ENCODE data around the gene DPYSL4.

Gene DPYSL4

GRCh38 chr10:132185601-132186487 lies 904 bp upstream of the DPYSL4 start:
- H3K4me3 ChIP-seq (ENCODE audit: low read length) = no peak overlapping the region
- no peak for TF ChIP-seq ZNF274 (IDR thresholded peaks at IDR 0.05; ENCODE audit: low read depth, low read length)

GRCh38 chr10:132187430-132188138 lies 836 bp downstream of the DPYSL4 start:
- no peak overlapping the region for H3K4me3 ChIP-seq (ENCODE audit: low read length)
- no peak for TF ChIP-seq ZNF274 (IDR thresholded peaks at IDR 0.05; ENCODE audit: low read depth, low read length)

GRCh38 chr10:132188331-132188730 lies 1.6 kb downstream of the DPYSL4 start:
- no peak for TF ChIP-seq ZNF274 (IDR thresholded peaks at IDR 0.05; ENCODE audit: low read depth, low read length)
- H3K4me3 ChIP-seq (ENCODE audit: low read length) = no peak overlapping the region

DNA sequence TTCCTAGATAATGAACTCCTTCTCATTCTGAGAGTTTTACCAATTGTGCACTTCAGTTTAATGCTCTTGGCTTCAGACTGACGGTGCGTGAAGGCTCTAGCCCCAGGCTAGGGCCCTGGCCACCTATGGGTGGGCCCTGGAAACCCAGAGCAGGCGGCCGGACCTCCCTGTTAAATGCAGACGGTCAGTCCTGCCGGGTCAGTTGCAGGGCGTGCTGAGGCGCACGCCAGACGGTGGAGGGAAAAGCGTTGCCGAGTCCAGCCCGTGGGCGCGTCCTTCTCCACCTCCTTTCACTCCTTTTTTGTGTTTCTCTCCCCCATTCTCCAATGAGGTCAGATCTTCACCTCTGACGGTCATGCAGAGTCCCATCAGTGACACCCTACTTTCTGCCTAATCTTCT lies 2.3 kb downstream of the DPYSL4 start:
- TF ChIP-seq ZNF274 (IDR thresholded peaks at IDR 0.05; ENCODE audit: low read depth, low read length) = no peak

DNA sequence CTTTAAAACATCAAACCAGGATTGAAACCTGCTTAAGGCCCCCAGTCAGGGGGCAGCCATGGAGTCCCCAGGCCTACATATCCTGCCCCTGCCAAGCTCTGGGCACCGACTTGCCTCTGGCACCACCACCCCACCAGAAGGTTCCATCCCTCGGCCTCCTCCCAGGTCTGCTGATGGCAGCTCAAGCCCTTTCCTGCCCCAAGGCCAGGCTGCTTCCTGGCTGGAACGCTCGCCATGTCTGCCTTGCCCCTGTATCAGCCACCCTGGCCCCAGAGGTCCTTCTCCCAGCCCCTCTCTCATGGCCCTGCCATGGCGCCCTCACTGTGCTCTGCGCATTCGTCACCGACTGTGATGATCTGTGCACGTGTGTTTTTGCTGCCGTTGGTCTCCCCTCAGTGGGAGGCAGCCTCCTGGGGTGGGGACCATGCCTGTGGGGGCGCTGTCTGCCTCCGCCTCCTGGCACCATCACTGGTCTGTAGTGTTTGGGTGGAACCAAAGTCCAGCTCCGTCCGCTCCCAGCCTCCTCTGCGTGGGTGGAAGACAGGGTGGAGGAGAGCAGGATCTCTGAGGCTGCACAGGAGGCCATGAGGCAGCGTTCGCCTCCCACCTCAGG lies 3.2 kb downstream of the DPYSL4 start:
- H3K4me3 ChIP-seq (ENCODE audit: low read length) = no peak overlapping the region
- TF ChIP-seq ZNF274 (IDR thresholded peaks at IDR 0.05; ENCODE audit: low read depth, low read length) = no peak

More for the DNA sequence above, 2.3 kb downstream of the DPYSL4 start:
- no peak overlapping the region for H3K4me3 ChIP-seq (ENCODE audit: low read length)

- H3K4me3 ChIP-seq (ENCODE audit: low read length) = no peak overlapping the region
- TF ChIP-seq ZNF274 (IDR thresholded peaks at IDR 0.05; ENCODE audit: low read depth, low read length) = no peak
These were observed 5.6 kb downstream of the DPYSL4 start for GRCh38 chr10:132192076-132192975.

DNA sequence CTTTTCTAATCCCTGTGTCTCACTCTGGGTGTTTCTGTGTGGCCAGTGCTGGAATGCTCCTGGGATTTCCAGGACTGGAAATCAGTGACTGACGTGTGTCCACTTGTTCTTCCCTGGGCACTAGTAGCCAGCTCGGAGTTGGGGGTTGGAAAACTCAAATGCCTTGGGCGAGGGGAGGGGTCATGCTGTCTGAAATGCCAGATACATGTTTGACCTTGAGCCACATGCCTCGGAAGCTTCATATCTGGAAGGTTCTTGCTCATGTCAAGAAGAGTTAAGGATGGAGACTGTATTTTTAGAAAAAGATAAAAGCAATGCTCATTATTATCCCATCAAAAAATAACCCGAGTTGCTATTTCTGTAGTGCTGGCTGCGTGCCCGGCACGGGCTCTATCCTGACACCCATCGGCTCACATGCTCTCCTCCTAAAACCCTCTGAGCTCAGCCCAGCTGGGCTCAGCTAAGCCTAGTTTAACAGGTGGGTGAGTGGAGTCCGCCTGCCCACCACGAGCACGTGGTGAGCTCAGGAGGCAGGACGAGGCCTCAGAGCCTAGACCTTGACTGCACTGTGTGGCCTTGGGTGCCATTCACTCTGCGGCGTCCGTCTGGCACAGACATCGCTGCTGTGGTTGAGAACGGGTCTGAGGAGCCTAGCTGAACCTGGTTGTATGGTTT lies 6.4 kb downstream of the DPYSL4 start:
- no peak overlapping the region for H3K4me3 ChIP-seq (ENCODE audit: low read length)
- TF ChIP-seq ZNF274 (IDR thresholded peaks at IDR 0.05; ENCODE audit: low read depth, low read length) = no peak

GRCh38 chr10:132193907-132194552 lies 7.3 kb downstream of the DPYSL4 start:
- TF ChIP-seq ZNF274 (IDR thresholded peaks at IDR 0.05; ENCODE audit: low read depth, low read length) = no peak
- H3K4me3 ChIP-seq (ENCODE audit: low read length) = no peak overlapping the region

DNA sequence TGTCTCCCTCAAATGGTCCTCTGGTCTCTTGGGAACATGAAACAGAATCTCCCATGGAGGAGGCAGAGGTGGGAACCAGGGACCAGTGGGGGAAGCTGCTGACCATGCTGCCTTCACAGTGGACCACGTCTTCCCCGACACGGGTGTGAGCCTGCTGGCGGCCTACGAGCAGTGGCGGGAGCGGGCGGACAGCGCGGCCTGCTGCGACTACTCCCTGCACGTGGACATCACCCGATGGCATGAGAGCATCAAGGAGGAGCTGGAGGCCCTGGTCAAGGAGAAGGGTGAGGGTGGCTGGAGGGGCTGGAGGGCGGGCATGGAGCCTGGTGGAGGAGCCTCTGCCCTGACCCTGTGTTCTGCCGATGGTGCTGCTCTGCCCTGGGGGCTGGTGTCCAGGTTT lies 8.0 kb downstream of the DPYSL4 start:
- H3K4me3 ChIP-seq (ENCODE audit: low read length) = no peak overlapping the region
- TF ChIP-seq ZNF274 (IDR thresholded peaks at IDR 0.05; ENCODE audit: low read depth, low read length) = no peak

- TF ChIP-seq ZNF274 (IDR thresholded peaks at IDR 0.05; ENCODE audit: low read depth, low read length) = no peak
- no peak overlapping the region for H3K4me3 ChIP-seq (ENCODE audit: low read length)
These were observed 8.8 kb downstream of the DPYSL4 start for GRCh38 chr10:132195366-132196075.

DNA sequence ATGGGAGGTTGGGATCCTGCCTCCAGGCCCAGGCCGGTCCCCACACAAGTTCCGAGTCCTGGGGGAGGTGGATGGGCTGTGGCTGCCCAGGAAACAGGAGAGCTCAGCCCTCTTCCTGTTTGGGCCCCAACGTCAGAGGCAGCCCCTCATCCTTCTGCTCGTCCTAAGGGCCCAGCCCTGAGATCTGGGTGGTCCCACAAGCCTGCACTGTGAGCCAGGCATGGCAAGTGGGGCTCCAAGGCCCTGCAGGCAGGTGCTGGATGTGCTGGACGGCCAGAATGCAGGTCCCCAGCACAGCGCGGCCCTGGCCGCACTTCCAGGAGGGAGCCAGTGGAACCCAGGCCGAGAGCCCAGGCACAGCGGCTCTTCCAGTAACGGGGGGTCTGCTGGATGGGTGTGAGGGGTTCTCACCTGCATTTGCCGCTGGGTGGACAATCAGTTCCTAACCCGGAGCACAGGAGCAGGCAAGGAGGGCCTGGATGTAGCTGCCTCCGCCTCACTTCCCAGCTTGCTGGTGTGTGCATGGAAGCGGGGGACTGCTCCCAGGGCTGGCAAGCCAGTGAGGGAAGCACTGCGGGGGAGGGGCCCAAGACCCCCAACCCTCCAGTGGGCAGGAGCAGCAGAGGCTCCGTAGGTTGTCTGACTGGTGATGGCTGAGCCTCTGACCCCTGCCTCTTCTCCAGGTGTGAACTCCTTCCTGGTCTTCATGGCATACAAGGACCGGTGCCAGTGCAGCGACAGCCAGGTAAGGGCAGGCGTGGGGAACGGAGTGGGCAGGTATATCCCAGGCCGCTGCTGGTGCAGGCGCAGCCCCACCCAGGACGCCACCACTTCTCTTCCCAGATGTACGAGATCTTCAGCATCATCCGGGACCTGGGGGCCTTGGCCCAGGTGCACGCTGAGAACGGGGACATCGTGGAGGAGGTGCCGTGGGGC lies 9.7 kb downstream of the DPYSL4 start:
- TF ChIP-seq ZNF274 (IDR thresholded peaks at IDR 0.05; ENCODE audit: low read depth, low read length) = no peak
- H3K4me3 ChIP-seq (ENCODE audit: low read length) = no peak overlapping the region

Data from GM08714 (cell line).